ENCODE data around the gene ANTXR1. TPM values are rescaled to one million over a fixed set of nuclear protein-coding genes. Genes with fewer than 3 reads are reported as not detected.

Gene ANTXR1
- total RNA-seq, 1 donor from 2014 or later: 81.2 TPM

GRCh38 chr2:69208023-69208595 is 195.1 kb downstream of the ANTXR1 start:
- Histone ChIP-seq H3K27ac (no peak overlapping the region), H3K4me1 (peaks cover 2% of the 10 kb centered on the region), H3K36me3 (no peaks in the 10 kb centered on the region), H3K4me3 (no peak overlapping the region), H3K9me3 (no peaks in the 10 kb centered on the region), H3K27me3 (no peaks in the 10 kb centered on the region)
- peak; percentile 9 for TF ChIP-seq CTCF (IDR thresholded peaks at IDR 0.05)
- no peak for DNase-seq
- intact Hi-C loops (cut with DNase I): no loop called here
- no peak for ATAC-seq

- intact Hi-C loops (cut with DNase I): no loop called here
- TF ChIP-seq CTCF (IDR thresholded peaks at IDR 0.05): no peak
- no peak overlapping the region for H3K27ac ChIP-seq
- H3K4me3 ChIP-seq: no peak overlapping the region
- no peaks in the 10 kb centered on the region for H3K4me1 ChIP-seq
- DNase-seq (no peak), ATAC-seq (no peak)
- H3K27me3 ChIP-seq: no peaks in the 10 kb centered on the region
- H3K9me3 ChIP-seq: no peaks in the 10 kb centered on the region
- H3K36me3 ChIP-seq: no peaks in the 10 kb centered on the region
These were observed 196.5 kb downstream of the ANTXR1 start for GRCh38 chr2:69209482-69209881.

- H3K27ac ChIP-seq: no peak overlapping the region
- intact Hi-C loops (cut with DNase I): no loop called here
- no peaks in the 10 kb centered on the region for H3K36me3 ChIP-seq
- H3K4me3 ChIP-seq: no peak overlapping the region
- DNase-seq (no peak), ATAC-seq (no peak)
- H3K9me3 ChIP-seq: no peaks in the 10 kb centered on the region
- no peak for TF ChIP-seq CTCF (IDR thresholded peaks at IDR 0.05)
- H3K4me1 ChIP-seq: no peaks in the 10 kb centered on the region
- H3K27me3 ChIP-seq: no peaks in the 10 kb centered on the region
These were observed 197.4 kb downstream of the ANTXR1 start for GRCh38 chr2:69210385-69210784.

- no peak for ATAC-seq
- intact Hi-C loops (cut with DNase I): no loop called here
- Histone ChIP-seq H3K9me3 (no peaks in the 10 kb centered on the region), H3K27me3 (no peaks in the 10 kb centered on the region), H3K4me3 (no peak overlapping the region), H3K4me1 (no peaks in the 10 kb centered on the region), H3K27ac (no peak overlapping the region), H3K36me3 (no peaks in the 10 kb centered on the region)
- TF ChIP-seq CTCF (IDR thresholded peaks at IDR 0.05): no peak
- DNase-seq: no peak
These were observed 198.1 kb downstream of the ANTXR1 start for GRCh38 chr2:69211048-69211447.

GRCh38 chr2:69211686-69212085 is 198.7 kb downstream of the ANTXR1 start:
- H3K27me3 ChIP-seq: no peaks in the 10 kb centered on the region
- no peak overlapping the region for H3K27ac ChIP-seq
- no peaks in the 10 kb centered on the region for H3K4me1 ChIP-seq
- no peaks in the 10 kb centered on the region for H3K36me3 ChIP-seq
- no peak for TF ChIP-seq CTCF (IDR thresholded peaks at IDR 0.05)
- ATAC-seq (no peak), DNase-seq (no peak)
- no peaks in the 10 kb centered on the region for H3K9me3 ChIP-seq
- intact Hi-C loops (cut with DNase I): no loop called here
- H3K4me3 ChIP-seq: no peak overlapping the region
